MM.1S (cell line): ENCODE measurements around the gene GIPC3.

Source experiments
- DNase-seq: peaks from one replicate; pipeline ENCODE4 v3.0.0-alpha.2; 2015
- H2AFZ ChIP-seq: fragments of 300-600 bp; sonication (generic); 2 replicates; pipeline ENCODE4 v1.6.0; 2016; ENCODE audit warnings: antibody characterized with exemption, low read length
- H3F3A ChIP-seq: fragments of 300-600 bp; sonication (generic); 2 replicates; pipeline ENCODE4 v1.6.1; 2016; ENCODE audit warnings: mild to moderate bottlenecking, antibody characterized with exemption, low read length, moderate library complexity, mixed read lengths; ENCODE audit not compliant: insufficient read depth
- H3K27ac ChIP-seq: fragments of 300-600 bp; sonication (generic); 2 replicates; pipeline ENCODE4 v1.5.1; 2016; ENCODE audit warnings: mild to moderate bottlenecking, low read length
- H3K27me3 ChIP-seq: fragments of 300-600 bp; sonication (generic); replicated peaks from 2 replicates; pipeline ENCODE4 v1.6.0; 2016; ENCODE audit warnings: low read length; ENCODE audit not compliant: insufficient read depth
- H3K36me3 ChIP-seq: fragments of 300-600 bp; sonication (generic); replicated peaks from 2 replicates; pipeline ENCODE4 v1.6.1; 2016; ENCODE audit warnings: mild to moderate bottlenecking, low read length, mixed read lengths; ENCODE audit not compliant: insufficient read depth
- H3K4me1 ChIP-seq: fragments of 300-600 bp; sonication (generic); 2 replicates; pipeline ENCODE4 v1.6.1; 2016; ENCODE audit warnings: low read length, mixed read lengths
- H3K4me2 ChIP-seq: fragments of 300-600 bp; sonication (generic); 2 replicates; pipeline ENCODE4 v1.6.0; 2016; ENCODE audit warnings: low read depth, low read length
- H3K4me3 ChIP-seq: fragments of 300-600 bp; sonication (generic); 2 replicates; pipeline ENCODE4 v1.5.1; 2016; ENCODE audit warnings: low read length, mixed read lengths
- H3K79me2 ChIP-seq: fragments of 300-600 bp; sonication (generic); 2 replicates; pipeline ENCODE4 v1.6.1; 2016; ENCODE audit warnings: mixed run types, low read length, mixed read lengths
- H3K9ac ChIP-seq: fragments of 300-600 bp; sonication (generic); 2 replicates; pipeline ENCODE4 v1.6.1; 2016; ENCODE audit warnings: low read length, mixed read lengths
- H3K9me2 ChIP-seq: fragments of 300-600 bp; sonication (generic); replicated peaks from 2 replicates; pipeline ENCODE4 v1.6.1; 2016; ENCODE audit warnings: mild to moderate bottlenecking, low read length, mixed read lengths; ENCODE audit not compliant: insufficient read depth
- H3K9me3 ChIP-seq: fragments of 300-600 bp; sonication (generic); replicated peaks from 2 replicates; pipeline ENCODE4 v1.6.1; 2016; ENCODE audit warnings: mild to moderate bottlenecking, low read length, mixed read lengths; ENCODE audit not compliant: insufficient read depth
- H4K20me1 ChIP-seq: fragments of 300-600 bp; sonication (generic); 2 replicates; pipeline ENCODE4 v1.6.1; 2016; ENCODE audit warnings: mild to moderate bottlenecking, low read length, moderate library complexity, mixed read lengths; ENCODE audit not compliant: insufficient read depth
- CTCF ChIP-seq: fragments of 300-600 bp; sonication (generic); IDR thresholded peaks from 2 replicates; pipeline ENCODE4 v1.5.1; 2016; ENCODE audit warnings: antibody characterized with exemption, low read length, mixed read lengths
- EZH2 ChIP-seq: fragments of 300-600 bp; sonication (generic); optimal IDR thresholded peaks from 2 replicates; pipeline ENCODE3; 2017; ENCODE audit warnings: low read depth, mild to moderate bottlenecking, antibody characterized with exemption, low read length, mixed read lengths
- EZH2phosphoT487 ChIP-seq: fragments of 300-600 bp; sonication (generic); IDR thresholded peaks from 2 replicates; pipeline ENCODE4 v1.6.1; 2018; ENCODE audit warnings: antibody characterized with exemption, low read length

GIPC3 gene

GRCh38 chr19:3608079-3608641, 22.9 kb downstream of the GIPC3 start:
- Histone ChIP-seq H3K9me3 (no peaks in the 10 kb centered on the region), H3F3A (peaks cover 6% of the 10 kb centered on the region; the same call in 1 of the 2 replicates), H3K27me3 (peaks cover 9% of the 10 kb centered on the region), H3K79me2 (no peaks in the 10 kb centered on the region), H3K4me3 (no peak overlapping the region), H2AFZ (no peak overlapping the region), H3K27ac (no peak overlapping the region), H3K4me1 (peaks cover 11% of the 10 kb centered on the region; the same call in 1 of the 2 replicates), H3K9ac (no peak overlapping the region), H3K36me3 (peaks cover 8% of the 10 kb centered on the region; the same call in 1 of the 2 replicates), H4K20me1 (no peaks in the 10 kb centered on the region), H3K9me2 (no peaks in the 10 kb centered on the region), H3K4me2 (no peak overlapping the region)
- DNase-seq, result no peak
- TF ChIP-seq CTCF, result no peak
- no peak for TF ChIP-seq EZH2
- no peak for TF ChIP-seq EZH2phosphoT487

GRCh38 chr19:3608750-3609322, 23.6 kb downstream of the GIPC3 start:
- Histone ChIP-seq H3K9me2 (no peaks in the 10 kb centered on the region), H4K20me1 (no peaks in the 10 kb centered on the region), H3K79me2 (no peaks in the 10 kb centered on the region), H2AFZ (no peak overlapping the region), H3K4me1 (peaks cover 11% of the 10 kb centered on the region; the same call in 1 of the 2 replicates), H3K27me3 (peaks cover 3% of the 10 kb centered on the region; the same call in 1 of the 2 replicates), H3K4me3 (no peak overlapping the region), H3K9ac (no peak overlapping the region), H3K27ac (no peak overlapping the region), H3K9me3 (no peaks in the 10 kb centered on the region), H3F3A (peaks cover 6% of the 10 kb centered on the region; the same call in 1 of the 2 replicates), H3K36me3 (peaks cover 8% of the 10 kb centered on the region; the same call in 1 of the 2 replicates), H3K4me2 (no peak overlapping the region)
- DNase-seq, result no peak
- no peak for TF ChIP-seq CTCF
- no peak for TF ChIP-seq EZH2phosphoT487
- no peak for TF ChIP-seq EZH2

- no peak overlapping the region for H3K27ac ChIP-seq
- H4K20me1 ChIP-seq, result no peaks in the 10 kb centered on the region
- peaks cover 11% of the 10 kb centered on the region; the same call in 1 of the 2 replicates for H3K4me1 ChIP-seq
- H3K79me2 ChIP-seq, result no peaks in the 10 kb centered on the region
- no peak overlapping the region for H3K4me2 ChIP-seq
- no peaks in the 10 kb centered on the region; the same call in 1 of the 2 replicates for H3K27me3 ChIP-seq
- H3K4me3 ChIP-seq, result no peak overlapping the region
- H3K9me3 ChIP-seq, result no peaks in the 10 kb centered on the region
- peaks cover 8% of the 10 kb centered on the region; the same call in 1 of the 2 replicates for H3K36me3 ChIP-seq
- no peaks in the 10 kb centered on the region for H3K9me2 ChIP-seq
- H2AFZ ChIP-seq, result no peak overlapping the region
- no peak overlapping the region for H3K9ac ChIP-seq
- H3F3A ChIP-seq, result peaks cover 6% of the 10 kb centered on the region; the same call in 1 of the 2 replicates
- TF ChIP-seq EZH2phosphoT487 (no peak), EZH2 (no peak), CTCF (no peak)
- no peak for DNase-seq
Observed at GRCh38 chr19:3609779-3610719, 24.8 kb downstream of the GIPC3 start.
